ENCODE data around the gene PMS1. TPM values are rescaled to one million over a fixed set of nuclear protein-coding genes. Genes with fewer than 3 reads are reported as not detected.

PMS1 gene
- total and polyA plus RNA-seq, 9 of the 15 experiments (the other 6 are each of a cell fraction or from before 2014, with no cell fraction given), result 14.5 to 29.8 (median 24.7) TPM

GRCh38 chr2:189751080-189751658 lies 33.1 kb upstream of the PMS1 start (continued):
- peak; percentile 41 for TF ChIP-seq CTCFL (IDR thresholded peaks at IDR 0.05; ENCODE audit: borderline replicate concordance, insufficient read depth, low read depth, low read length, poor library complexity, severe bottlenecking)
- TF ChIP-seq SREBF2 (CRISPR knock-in tag; IDR thresholded peaks at IDR 0.05), result no peak
- no peak for TF ChIP-seq FOXP4 (CRISPR knock-in tag; IDR thresholded peaks at IDR 0.05; ENCODE audit: borderline replicate concordance)
- no peak for TF ChIP-seq ZNF134 (CRISPR knock-in tag; conservative IDR thresholded peaks at IDR 0.05)
- no peak for TF ChIP-seq RFX1 (IDR thresholded peaks at IDR 0.05)
- TF ChIP-seq SMAD1 (IDR thresholded peaks at IDR 0.05; ENCODE audit: low read depth, low read length, partially characterized antibody), result no peak
- no peak for TF ChIP-seq ETS2 (tag; IDR thresholded peaks at IDR 0.05; ENCODE audit: borderline replicate concordance, poor library complexity, severe bottlenecking)
- TF ChIP-seq ZFX (CRISPR knock-in tag; IDR thresholded peaks at IDR 0.05), result no peak
- no peak for TF ChIP-seq ZNF583 (CRISPR knock-in tag; IDR thresholded peaks at IDR 0.05)
- peak; percentile 77 for TF ChIP-seq ZNF316 (IDR thresholded peaks at IDR 0.05)
- TF ChIP-seq KAT2B (IDR thresholded peaks at IDR 0.05; ENCODE audit: low read depth, low read length), result no peak
- TF ChIP-seq PHF21A (IDR thresholded peaks at IDR 0.05; ENCODE audit: borderline replicate concordance, low read depth), result no peak
- TF ChIP-seq ZC3H4 (CRISPR knock-in tag; IDR thresholded peaks at IDR 0.05; ENCODE audit: borderline replicate concordance), result no peak
- no peak for TF ChIP-seq ZNF75A (CRISPR knock-in tag; IDR thresholded peaks at IDR 0.05)
- no peak for TF ChIP-seq NR2F6 (CRISPR knock-in tag; IDR thresholded peaks at IDR 0.05)
- TF ChIP-seq HNRNPL (IDR thresholded peaks at IDR 0.05; ENCODE audit: low read depth, low read length), result no peak
